Measurements from ENCODE around the gene CCNB1IP1. TPM values are rescaled to one million over a fixed set of nuclear protein-coding genes. Genes with fewer than 3 reads are reported as not detected.
A peak's percentile ranks its signal among the peaks of the same experiment; 100 is the strongest.

The CCNB1IP1 gene
- total and polyA plus RNA-seq, 7 donors, result 11.9 to 67.4 (median 35.9) TPM

DNA sequence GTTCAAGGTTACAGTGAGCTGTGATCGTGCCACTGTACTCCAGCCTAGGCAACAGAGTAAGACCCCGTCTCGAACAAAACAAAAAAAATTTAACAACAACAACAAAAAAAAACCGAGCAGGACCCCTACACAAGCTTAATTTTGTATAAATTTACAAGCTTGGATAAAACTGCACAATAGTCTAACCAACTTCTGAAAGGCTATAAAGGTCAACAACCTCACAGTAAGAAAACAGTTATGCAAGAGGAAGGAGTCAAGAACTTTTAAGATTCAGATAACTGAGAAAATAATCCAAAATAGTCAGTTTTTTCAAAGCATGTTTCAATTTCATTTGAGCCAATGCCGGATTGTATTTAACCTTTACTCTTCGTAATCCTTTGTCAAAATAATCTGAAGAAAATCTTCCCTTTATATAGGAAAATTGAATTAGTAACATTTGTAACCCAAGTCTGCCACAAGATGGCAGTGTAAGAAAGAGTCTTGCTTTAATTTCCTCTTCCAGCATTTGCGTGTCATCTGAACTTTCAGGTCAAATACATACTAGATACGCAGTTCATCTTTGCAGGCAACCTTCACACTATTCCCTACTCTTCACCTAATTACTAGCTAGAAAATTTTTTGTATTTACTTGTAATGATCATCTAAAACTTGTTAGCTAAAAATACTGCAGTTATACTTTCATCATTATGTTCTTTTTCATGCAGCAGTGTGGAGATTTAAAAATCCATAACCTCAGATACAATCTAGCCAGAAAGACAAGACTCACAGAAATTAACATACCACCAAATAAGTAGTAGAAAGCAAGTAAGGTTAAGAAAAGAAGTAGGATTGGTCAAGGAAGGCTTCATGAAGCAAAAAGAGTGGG is 5.8 kb downstream of the CCNB1IP1 start:
- ATAC-seq (peak in 3 of 4 donors; percentile 57 to 84 (median 59)), DNase-seq (no peak)
- WGBS, 3 donors, result 47 to 50% (median 47%) methylated on average over 8 of the region's 8 CpGs
- H3K27me3 ChIP-seq (ENCODE audit: insufficient read depth in 3 of 3, low read length in 2 of 3), result no peaks in the 10 kb centered on the region
- no peak overlapping the region for H3K4me3 ChIP-seq
- H3K4me1 ChIP-seq, result peaks cover 21% of the 10 kb centered on the region
- no peaks in the 10 kb centered on the region for H3K9me3 ChIP-seq
- H3K36me3 ChIP-seq (ENCODE audit: insufficient read depth in 1 of 2, low read depth in 1 of 2), result peaks cover 6 to 63% of the 10 kb centered on the region in 2 donors
- TF ChIP-seq, protein P1, sequence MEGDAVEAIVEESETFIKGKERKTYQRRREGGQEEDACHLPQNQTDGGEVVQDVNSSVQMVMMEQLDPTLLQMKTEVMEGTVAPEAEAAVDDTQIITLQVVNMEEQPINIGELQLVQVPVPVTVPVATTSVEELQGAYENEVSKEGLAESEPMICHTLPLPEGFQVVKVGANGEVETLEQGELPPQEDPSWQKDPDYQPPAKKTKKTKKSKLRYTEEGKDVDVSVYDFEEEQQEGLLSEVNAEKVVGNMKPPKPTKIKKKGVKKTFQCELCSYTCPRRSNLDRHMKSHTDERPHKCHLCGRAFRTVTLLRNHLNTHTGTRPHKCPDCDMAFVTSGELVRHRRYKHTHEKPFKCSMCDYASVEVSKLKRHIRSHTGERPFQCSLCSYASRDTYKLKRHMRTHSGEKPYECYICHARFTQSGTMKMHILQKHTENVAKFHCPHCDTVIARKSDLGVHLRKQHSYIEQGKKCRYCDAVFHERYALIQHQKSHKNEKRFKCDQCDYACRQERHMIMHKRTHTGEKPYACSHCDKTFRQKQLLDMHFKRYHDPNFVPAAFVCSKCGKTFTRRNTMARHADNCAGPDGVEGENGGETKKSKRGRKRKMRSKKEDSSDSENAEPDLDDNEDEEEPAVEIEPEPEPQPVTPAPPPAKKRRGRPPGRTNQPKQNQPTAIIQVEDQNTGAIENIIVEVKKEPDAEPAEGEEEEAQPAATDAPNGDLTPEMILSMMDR (IDR thresholded peaks at IDR 0.05), result peak; percentile 85
- intact Hi-C loops (cut with DNase I), result loop anchor here (1.0 to 2.0 kb wide), 2 partner anchors 282 to 364 kb away; no protein-coding TSS in a partner anchor
- H3K27ac ChIP-seq, result no peak overlapping the region

DNA sequence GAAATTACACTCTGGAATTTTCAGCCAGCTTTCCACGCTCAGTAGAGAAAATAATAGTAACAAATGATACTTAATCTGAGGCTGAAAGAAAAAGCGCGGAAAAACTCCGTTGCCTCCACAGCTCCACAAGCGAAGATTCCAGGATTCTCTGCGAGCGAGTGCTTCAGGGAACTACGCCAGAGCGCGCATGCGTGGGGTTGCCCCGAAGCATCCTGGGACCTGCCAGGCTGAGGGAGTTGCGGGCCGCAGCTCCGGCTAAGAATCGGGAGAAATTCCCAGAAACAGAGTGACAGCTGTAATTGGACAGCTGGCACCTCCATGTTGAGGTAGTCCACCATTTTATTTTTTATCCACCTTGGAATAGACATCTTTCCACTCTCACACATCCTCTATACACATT is 15.4 kb downstream of the CCNB1IP1 start:
- H3K36me3 ChIP-seq (ENCODE audit: insufficient read depth in 1 of 2, low read depth in 1 of 2), result peaks cover 14 to 93% of the 10 kb centered on the region in 2 donors
- no peak for ATAC-seq
- 91 to 97% (median 95%) methylated on average over 16 of the region's 16 CpGs for WGBS, 3 donors
- intact Hi-C loops (cut with DNase I), result no loop called here
- DNase-seq, result no peak
- TF ChIP-seq, protein P1 (IDR thresholded peaks at IDR 0.05), result no peak
- no peak overlapping the region for H3K27ac ChIP-seq
- H3K27me3 ChIP-seq (ENCODE audit: insufficient read depth in 3 of 3, low read length in 2 of 3), result no peaks in the 10 kb centered on the region
- no peaks in the 10 kb centered on the region for H3K4me1 ChIP-seq
- H3K4me3 ChIP-seq, result no peak overlapping the region
- no peaks in the 10 kb centered on the region for H3K9me3 ChIP-seq

DNA sequence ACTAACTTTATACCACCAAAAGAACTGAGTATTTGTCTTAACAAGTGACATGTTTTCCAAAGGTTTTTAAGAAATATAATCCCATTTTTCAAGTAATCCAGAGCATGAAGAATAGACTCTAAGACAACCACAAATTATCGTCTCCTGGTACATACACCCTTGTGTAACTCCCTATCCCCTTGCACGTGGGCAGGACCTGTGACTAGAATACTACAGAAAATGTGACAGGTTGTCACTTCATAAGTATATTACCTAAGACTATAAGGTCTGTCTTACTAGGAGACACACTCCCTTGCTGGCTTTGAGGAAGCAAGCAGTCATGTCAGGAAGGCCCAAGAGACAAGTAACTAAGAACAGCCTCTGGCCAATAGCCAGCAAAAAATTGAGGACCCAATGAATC is 19.1 kb downstream of the CCNB1IP1 start:
- H3K4me1 ChIP-seq, result no peaks in the 10 kb centered on the region

DNA sequence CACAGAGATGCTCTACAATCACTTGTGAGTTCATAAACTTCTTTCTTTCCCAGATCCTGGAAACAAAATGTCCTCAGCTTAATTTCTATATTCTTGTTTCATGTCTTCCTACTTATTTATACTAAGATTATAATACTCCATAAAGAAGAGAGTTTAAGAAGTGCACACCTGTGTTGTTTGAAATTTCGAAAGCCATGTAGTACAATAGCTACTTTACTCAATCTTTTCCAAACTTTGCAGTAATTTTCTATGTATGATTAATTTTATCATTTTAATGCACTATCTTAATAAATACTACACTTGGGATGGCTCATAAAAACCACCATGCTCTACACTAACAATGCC is 27.0 kb downstream of the CCNB1IP1 start:
- Histone ChIP-seq H3K27me3 (ENCODE audit: insufficient read depth in 3 of 3, low read length in 2 of 3) (no peaks in the 10 kb centered on the region), H3K4me1 (peaks cover 7% of the 10 kb centered on the region), H3K9me3 (no peaks in the 10 kb centered on the region), H3K4me3 (peak overlapping the region; percentile 90), H3K27ac (no peak overlapping the region), H3K36me3 (ENCODE audit: insufficient read depth in 1 of 2, low read depth in 1 of 2) (peaks cover 0 to 12% of the 10 kb centered on the region in 2 donors)
- ATAC-seq (no peak), DNase-seq (no peak)
- TF ChIP-seq, protein P1 (IDR thresholded peaks at IDR 0.05), result no peak
- intact Hi-C loops (cut with DNase I), result no loop called here
- WGBS, 3 donors, result 92 to 99% (median 95%) methylated on average over 1 of the region's 1 CpG

More for the DNA sequence above, 19.1 kb downstream of the CCNB1IP1 start:
- no peak for DNase-seq
- peaks cover 14 to 77% of the 10 kb centered on the region in 2 donors for H3K36me3 ChIP-seq (ENCODE audit: insufficient read depth in 1 of 2, low read depth in 1 of 2)
- intact Hi-C loops (cut with DNase I), result no loop called here
- no peaks in the 10 kb centered on the region for H3K9me3 ChIP-seq
- ATAC-seq, result no peak
- TF ChIP-seq, protein P1 (IDR thresholded peaks at IDR 0.05), result no peak
- H3K27me3 ChIP-seq (ENCODE audit: insufficient read depth in 3 of 3, low read length in 2 of 3), result no peaks in the 10 kb centered on the region
- H3K27ac ChIP-seq, result no peak overlapping the region
- no peak overlapping the region for H3K4me3 ChIP-seq
- WGBS, 3 donors, result 89 to 97% (median 91%) methylated on average over 2 of the region's 2 CpGs
